ENCODE data around the gene C4orf51. TPM values are rescaled to one million over a fixed set of nuclear protein-coding genes. Genes with fewer than 3 reads are reported as not detected.

Gene C4orf51
- polyA plus RNA-seq, 1 experiment: not detected

DNA sequence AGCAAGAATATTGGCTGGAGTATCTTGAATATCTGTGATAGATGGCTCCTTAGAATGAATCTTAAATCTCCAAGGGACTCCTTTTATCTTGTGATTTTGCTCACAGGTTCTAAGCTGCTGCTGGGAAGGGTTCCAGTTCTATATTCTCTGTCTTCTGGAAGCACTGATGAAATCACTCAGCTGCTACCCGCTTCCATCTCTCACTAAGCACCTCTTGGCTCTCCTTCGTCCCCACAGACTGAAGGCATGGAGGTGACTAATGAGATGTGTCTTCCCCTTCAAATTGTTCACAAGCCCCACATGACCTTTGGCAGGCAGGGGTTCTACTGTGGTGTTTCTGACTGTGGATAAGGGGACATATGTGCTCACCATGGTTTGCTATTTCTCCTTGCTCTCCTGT is 75.9 kb downstream of the C4orf51 start:
- Histone ChIP-seq H3K4me3 (ENCODE audit: low read depth, low read length) (no peak overlapping the region), H3K9me3 (ENCODE audit: control insufficient read depth, insufficient read depth, low read length) (no peaks in the 10 kb centered on the region; the same call in 1 of the 2 replicates), H3K27ac (ENCODE audit: low read depth, low read length) (no peak overlapping the region), H3K27me3 (ENCODE audit: control insufficient read depth, insufficient read depth, low read length) (no peaks in the 10 kb centered on the region)
- CTCF ChIA-PET: interaction anchor here (1.4 kb wide), 1 partner anchor 12 kb away, joined by 3 read pairs; no protein-coding TSS in a partner anchor
- TF ChIP-seq, protein P1, sequence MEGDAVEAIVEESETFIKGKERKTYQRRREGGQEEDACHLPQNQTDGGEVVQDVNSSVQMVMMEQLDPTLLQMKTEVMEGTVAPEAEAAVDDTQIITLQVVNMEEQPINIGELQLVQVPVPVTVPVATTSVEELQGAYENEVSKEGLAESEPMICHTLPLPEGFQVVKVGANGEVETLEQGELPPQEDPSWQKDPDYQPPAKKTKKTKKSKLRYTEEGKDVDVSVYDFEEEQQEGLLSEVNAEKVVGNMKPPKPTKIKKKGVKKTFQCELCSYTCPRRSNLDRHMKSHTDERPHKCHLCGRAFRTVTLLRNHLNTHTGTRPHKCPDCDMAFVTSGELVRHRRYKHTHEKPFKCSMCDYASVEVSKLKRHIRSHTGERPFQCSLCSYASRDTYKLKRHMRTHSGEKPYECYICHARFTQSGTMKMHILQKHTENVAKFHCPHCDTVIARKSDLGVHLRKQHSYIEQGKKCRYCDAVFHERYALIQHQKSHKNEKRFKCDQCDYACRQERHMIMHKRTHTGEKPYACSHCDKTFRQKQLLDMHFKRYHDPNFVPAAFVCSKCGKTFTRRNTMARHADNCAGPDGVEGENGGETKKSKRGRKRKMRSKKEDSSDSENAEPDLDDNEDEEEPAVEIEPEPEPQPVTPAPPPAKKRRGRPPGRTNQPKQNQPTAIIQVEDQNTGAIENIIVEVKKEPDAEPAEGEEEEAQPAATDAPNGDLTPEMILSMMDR (IDR thresholded peaks at IDR 0.05; ENCODE audit: low read depth, low read length): no peak
- POLR2A ChIA-PET: no interaction called here
- DNase-seq (ENCODE audit: low read depth, low spot score): no peak

DNA sequence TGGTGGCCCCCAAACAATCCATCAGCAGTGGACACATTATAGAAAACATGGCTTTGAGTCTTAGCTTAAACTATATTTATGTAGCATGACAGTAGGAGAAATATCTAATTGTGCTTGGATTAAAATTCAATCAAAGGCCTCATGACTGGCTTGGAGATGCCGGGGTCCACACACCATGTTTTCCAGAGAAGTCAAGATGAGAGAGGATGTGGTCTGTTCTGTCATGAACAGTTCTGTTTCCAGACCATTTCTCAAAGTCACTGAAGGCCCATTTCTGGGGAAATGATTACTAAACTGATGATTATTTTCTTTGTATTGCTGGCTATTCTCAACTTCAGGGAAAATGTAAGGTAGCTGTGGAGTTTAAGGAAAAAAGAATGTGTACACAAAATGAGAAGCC is 76.3 kb downstream of the C4orf51 start:
- H3K9me3 ChIP-seq (ENCODE audit: control insufficient read depth, insufficient read depth, low read length): peaks cover 4% of the 10 kb centered on the region; the same call in 1 of the 2 replicates
- CTCF ChIA-PET: interaction anchor here (0.6 to 1.4 kb wide), 3 partner anchors 11 to 1505 kb away, joined by 3 to 6 read pairs (median 3); no protein-coding TSS in a partner anchor
- H3K27me3 ChIP-seq (ENCODE audit: control insufficient read depth, insufficient read depth, low read length): no peaks in the 10 kb centered on the region
- TF ChIP-seq, protein P1 (IDR thresholded peaks at IDR 0.05; ENCODE audit: low read depth, low read length): no peak
- H3K4me3 ChIP-seq (ENCODE audit: low read depth, low read length): no peak overlapping the region
- no peak overlapping the region for H3K27ac ChIP-seq (ENCODE audit: low read depth, low read length)
- POLR2A ChIA-PET: no interaction called here
- DNase-seq (ENCODE audit: low read depth, low spot score): no peak

DNA sequence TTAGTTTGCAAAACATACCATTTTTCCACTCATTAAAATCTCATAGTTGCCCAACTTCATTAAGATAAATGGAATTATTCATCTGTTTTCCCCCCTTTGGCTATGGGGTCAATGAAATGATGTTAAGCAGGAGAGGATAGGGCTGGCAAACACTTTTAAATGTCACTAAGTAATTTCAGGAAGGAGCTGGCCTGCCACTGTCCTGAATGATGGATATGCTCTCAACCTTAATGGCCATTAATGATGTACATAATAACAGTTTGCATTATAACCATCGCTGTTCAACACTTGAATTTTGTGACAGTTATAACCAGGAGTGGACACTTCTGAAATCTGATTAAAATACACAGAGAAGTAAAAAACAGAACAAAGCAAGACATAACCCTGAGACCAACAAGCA is 77.2 kb downstream of the C4orf51 start:
- Histone ChIP-seq H3K27ac (ENCODE audit: low read depth, low read length) (no peak overlapping the region), H3K9me3 (ENCODE audit: control insufficient read depth, insufficient read depth, low read length) (peaks cover 4% of the 10 kb centered on the region; the same call in 1 of the 2 replicates), H3K27me3 (ENCODE audit: control insufficient read depth, insufficient read depth, low read length) (no peaks in the 10 kb centered on the region), H3K4me3 (ENCODE audit: low read depth, low read length) (no peak overlapping the region)
- DNase-seq (ENCODE audit: low read depth, low spot score): no peak
- ChIA-PET CTCF (no interaction called here), POLR2A (no interaction called here)
- TF ChIP-seq, protein P1 (IDR thresholded peaks at IDR 0.05; ENCODE audit: low read depth, low read length): no peak

DNA sequence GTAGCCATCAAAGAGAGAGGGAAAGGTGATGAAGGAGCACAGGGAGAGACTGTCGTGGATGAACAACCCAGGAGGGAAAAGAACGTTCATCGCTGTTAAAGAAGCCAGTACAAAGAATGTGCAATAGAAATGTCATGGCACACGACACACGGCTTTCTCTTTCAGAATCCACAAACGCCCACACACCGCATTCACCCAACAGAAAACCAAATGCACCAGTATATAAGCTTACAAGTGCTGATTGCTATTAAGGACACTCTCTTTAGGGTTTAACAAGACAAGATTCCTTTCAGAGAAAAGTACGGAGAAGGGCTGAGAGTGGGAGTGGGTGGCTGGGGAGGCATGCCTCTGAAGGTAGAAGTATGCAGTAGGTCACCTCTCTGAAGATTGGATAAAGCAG is 80.2 kb downstream of the C4orf51 start:
- Histone ChIP-seq H3K27me3 (ENCODE audit: control insufficient read depth, insufficient read depth, low read length) (no peaks in the 10 kb centered on the region), H3K27ac (ENCODE audit: low read depth, low read length) (no peak overlapping the region), H3K9me3 (ENCODE audit: control insufficient read depth, insufficient read depth, low read length) (peaks cover 4% of the 10 kb centered on the region; the same call in 1 of the 2 replicates), H3K4me3 (ENCODE audit: low read depth, low read length) (no peak overlapping the region)
- TF ChIP-seq, protein P1 (IDR thresholded peaks at IDR 0.05; ENCODE audit: low read depth, low read length): no peak
- DNase-seq (ENCODE audit: low read depth, low spot score): no peak
- CTCF ChIA-PET: no interaction called here
- POLR2A ChIA-PET: no interaction called here

DNA sequence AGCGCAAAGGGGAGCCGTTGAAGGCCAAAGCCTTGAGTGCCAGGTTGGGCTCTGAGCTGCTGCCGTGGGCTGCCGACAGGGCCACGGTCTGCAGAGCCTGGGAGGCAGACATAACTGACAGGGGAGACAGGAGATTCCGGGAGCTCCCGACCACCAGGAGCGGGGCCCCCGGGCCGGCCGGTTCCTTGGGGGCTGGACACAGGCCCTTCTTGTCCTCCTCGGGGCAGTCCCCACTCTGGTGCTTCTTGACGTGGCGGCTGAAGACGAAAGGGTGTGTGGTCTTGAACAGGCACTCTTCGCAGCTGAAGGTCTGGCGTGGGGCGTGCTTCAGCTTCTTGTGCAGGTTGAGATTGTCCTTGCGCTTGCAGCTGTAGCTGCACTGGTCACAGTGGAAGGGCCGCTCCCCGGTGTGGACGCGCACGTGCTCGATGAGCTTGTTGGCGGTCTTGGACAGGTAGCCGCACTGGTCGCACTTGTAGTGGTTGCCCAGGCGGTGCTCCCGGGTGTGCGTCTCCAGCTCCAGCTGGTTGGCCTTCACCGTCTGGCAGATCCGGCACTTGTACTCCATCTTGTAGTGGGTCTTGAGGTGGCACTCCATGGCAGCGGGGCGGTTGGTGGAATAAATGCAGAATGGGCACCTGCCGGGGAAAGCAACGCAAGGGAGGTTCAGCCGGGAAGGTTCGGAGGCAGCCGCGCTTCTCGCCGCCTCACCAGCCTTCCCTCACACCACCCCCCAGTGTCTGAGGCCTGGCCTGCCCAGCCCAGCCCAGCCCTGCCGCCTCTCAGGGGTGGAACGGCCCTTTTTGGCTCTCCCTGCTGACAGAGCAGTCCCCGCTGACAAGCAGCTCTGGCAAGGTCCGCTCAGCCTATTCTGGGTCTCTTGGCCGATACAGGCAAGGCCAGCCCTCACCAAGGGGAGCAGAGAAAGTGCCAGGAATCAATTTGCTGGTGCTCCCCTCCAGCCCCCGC is 81.3 kb downstream of the C4orf51 start:
- no peak overlapping the region for H3K4me3 ChIP-seq (ENCODE audit: low read depth, low read length)
- no peaks in the 10 kb centered on the region for H3K27me3 ChIP-seq (ENCODE audit: control insufficient read depth, insufficient read depth, low read length)
- TF ChIP-seq, protein P1 (IDR thresholded peaks at IDR 0.05; ENCODE audit: low read depth, low read length): no peak
- H3K9me3 ChIP-seq (ENCODE audit: control insufficient read depth, insufficient read depth, low read length): peaks cover 4% of the 10 kb centered on the region; the same call in 1 of the 2 replicates
- H3K27ac ChIP-seq (ENCODE audit: low read depth, low read length): no peak overlapping the region
- ChIA-PET POLR2A (no interaction called here), CTCF (no interaction called here)
- no peak for DNase-seq (ENCODE audit: low read depth, low spot score)

Measured in AG04450 (cell line).